ENCODE measurements around the gene RAB3A. TPM values are rescaled to one million over a fixed set of nuclear protein-coding genes. Genes with fewer than 3 reads are reported as not detected.

Gene RAB3A
- total RNA-seq, 1 experiment from 2014 or later, result 1.0 TPM

- in situ Hi-C loops (cut with HindIII; ENCODE audit: low pct_unique_long_range_greater_than_20kb, low sequenced_read_pairs), result no loop called here
- Histone ChIP-seq H3K4me1 (ENCODE audit: control insufficient read depth, insufficient read depth, low read length) (no peaks in the 10 kb centered on the region), H3K9me3 (ENCODE audit: control insufficient read depth, insufficient read depth, low read depth, low read length) (no peaks in the 10 kb centered on the region), H3K4me3 (ENCODE audit: low read depth in 2 of 2, low read length in 2 of 2) (no peak overlapping the region), H3K36me3 (ENCODE audit: control insufficient read depth, insufficient read depth, low read length) (no peaks in the 10 kb centered on the region), H3K27me3 (ENCODE audit: control insufficient read depth, insufficient read depth, low read length) (no peaks in the 10 kb centered on the region), H3K27ac (ENCODE audit: low read length) (no peak overlapping the region)
- DNase-seq (ENCODE audit: low read depth, low spot score) (no peak), ATAC-seq (no peak)
- intact Hi-C loops (cut with micrococcal nuclease; ENCODE audit: unreplicated experiment), result no loop called here
- POLR2A ChIA-PET, result no interaction called here
- CTCF ChIA-PET, result no interaction called here
- BruUV-seq (replicated peaks), result no TSS peak
- no peak for TF ChIP-seq POLR2AphosphoS5 (IDR thresholded peaks at IDR 0.05; ENCODE audit: low read depth, low read length)
- TF ChIP-seq CTCF (IDR thresholded peaks at IDR 0.05), result no peak
- TF ChIP-seq, protein P1, sequence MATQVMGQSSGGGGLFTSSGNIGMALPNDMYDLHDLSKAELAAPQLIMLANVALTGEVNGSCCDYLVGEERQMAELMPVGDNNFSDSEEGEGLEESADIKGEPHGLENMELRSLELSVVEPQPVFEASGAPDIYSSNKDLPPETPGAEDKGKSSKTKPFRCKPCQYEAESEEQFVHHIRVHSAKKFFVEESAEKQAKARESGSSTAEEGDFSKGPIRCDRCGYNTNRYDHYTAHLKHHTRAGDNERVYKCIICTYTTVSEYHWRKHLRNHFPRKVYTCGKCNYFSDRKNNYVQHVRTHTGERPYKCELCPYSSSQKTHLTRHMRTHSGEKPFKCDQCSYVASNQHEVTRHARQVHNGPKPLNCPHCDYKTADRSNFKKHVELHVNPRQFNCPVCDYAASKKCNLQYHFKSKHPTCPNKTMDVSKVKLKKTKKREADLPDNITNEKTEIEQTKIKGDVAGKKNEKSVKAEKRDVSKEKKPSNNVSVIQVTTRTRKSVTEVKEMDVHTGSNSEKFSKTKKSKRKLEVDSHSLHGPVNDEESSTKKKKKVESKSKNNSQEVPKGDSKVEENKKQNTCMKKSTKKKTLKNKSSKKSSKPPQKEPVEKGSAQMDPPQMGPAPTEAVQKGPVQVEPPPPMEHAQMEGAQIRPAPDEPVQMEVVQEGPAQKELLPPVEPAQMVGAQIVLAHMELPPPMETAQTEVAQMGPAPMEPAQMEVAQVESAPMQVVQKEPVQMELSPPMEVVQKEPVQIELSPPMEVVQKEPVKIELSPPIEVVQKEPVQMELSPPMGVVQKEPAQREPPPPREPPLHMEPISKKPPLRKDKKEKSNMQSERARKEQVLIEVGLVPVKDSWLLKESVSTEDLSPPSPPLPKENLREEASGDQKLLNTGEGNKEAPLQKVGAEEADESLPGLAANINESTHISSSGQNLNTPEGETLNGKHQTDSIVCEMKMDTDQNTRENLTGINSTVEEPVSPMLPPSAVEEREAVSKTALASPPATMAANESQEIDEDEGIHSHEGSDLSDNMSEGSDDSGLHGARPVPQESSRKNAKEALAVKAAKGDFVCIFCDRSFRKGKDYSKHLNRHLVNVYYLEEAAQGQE (IDR thresholded peaks at IDR 0.05; ENCODE audit: insufficient read depth in 1 of 2, low read depth in 2 of 2, low read length in 1 of 2), result peak; percentile 92 to 94
Observed at GRCh38 chr19:18233224-18233825, 29.5 kb upstream of the RAB3A start.

- TF ChIP-seq, protein P1 (IDR thresholded peaks at IDR 0.05; ENCODE audit: insufficient read depth in 1 of 2, low read depth in 2 of 2, low read length in 1 of 2), result 0 out of 4 replicates have a peak, but pooled peaks of 1 of the 2 experiments have one; percentile 19
- TF ChIP-seq CTCF (IDR thresholded peaks at IDR 0.05), result no peak
- Histone ChIP-seq H3K36me3 (ENCODE audit: control insufficient read depth, insufficient read depth, low read length) (no peaks in the 10 kb centered on the region), H3K9me3 (ENCODE audit: control insufficient read depth, insufficient read depth, low read depth, low read length) (no peaks in the 10 kb centered on the region), H3K27ac (ENCODE audit: low read length) (no peak overlapping the region), H3K4me3 (ENCODE audit: low read depth in 2 of 2, low read length in 2 of 2) (no peak overlapping the region), H3K4me1 (ENCODE audit: control insufficient read depth, insufficient read depth, low read length) (no peaks in the 10 kb centered on the region), H3K27me3 (ENCODE audit: control insufficient read depth, insufficient read depth, low read length) (no peaks in the 10 kb centered on the region)
- CTCF ChIA-PET, result no interaction called here
- no TSS peak for BruUV-seq (replicated peaks)
- intact Hi-C loops (cut with micrococcal nuclease; ENCODE audit: unreplicated experiment) (no loop called here), in situ Hi-C loops (cut with HindIII; ENCODE audit: low pct_unique_long_range_greater_than_20kb, low sequenced_read_pairs) (no loop called here)
- DNase-seq (ENCODE audit: low read depth, low spot score) (no peak), ATAC-seq (no peak)
- POLR2A ChIA-PET, result interaction anchor here (0.6 kb wide), 1 partner anchor 48 kb away, joined by 4 read pairs; no protein-coding TSS in a partner anchor
Observed at GRCh38 chr19:18232540-18233223, 28.8 kb upstream of the RAB3A start.

Measured in Panc1 (cell line).